Smooth muscle cell of the brain vasculature (primary cell): ENCODE results near the gene IFIT2.
"Not testable (repeated sequence)": the region's sequence is repeated elsewhere in the genome, so short reads cannot be mapped to it uniquely, and the experiment has no call there.

Experiments used
- DNase-seq: peaks from one replicate; pipeline ENCODE4 v3.0.0-alpha.2; 2012; ENCODE audit warnings: low read depth, low spot score

The IFIT2 gene

GRCh38 chr10:89342206-89342958 lies 40.5 kb downstream of the IFIT2 start:
- DNase-seq: peak; percentile 74

GRCh38 chr10:89343089-89343767 lies 41.4 kb downstream of the IFIT2 start:
- DNase-seq: no peak

- DNase-seq: no peak
These were observed 42.3 kb downstream of the IFIT2 start for GRCh38 chr10:89344156-89344555.

- no peak for DNase-seq
These were observed 43.6 kb downstream of the IFIT2 start for GRCh38 chr10:89345367-89346000.

- DNase-seq: no peak
These were observed 44.8 kb downstream of the IFIT2 start for GRCh38 chr10:89346405-89347254.

GRCh38 chr10:89347701-89348457 lies 46.0 kb downstream of the IFIT2 start:
- DNase-seq: no peak

GRCh38 chr10:89348481-89348880 lies 46.6 kb downstream of the IFIT2 start:
- no peak for DNase-seq

- DNase-seq: no peak
These were observed 47.1 kb downstream of the IFIT2 start for GRCh38 chr10:89348975-89349374.

- DNase-seq: not testable (repeated sequence)
These were observed 48.9 kb downstream of the IFIT2 start for GRCh38 chr10:89350631-89351315.

- DNase-seq: no peak
These were observed 49.5 kb downstream of the IFIT2 start for GRCh38 chr10:89351412-89351779.

GRCh38 chr10:89351780-89352597 lies 50.1 kb downstream of the IFIT2 start:
- no peak for DNase-seq

GRCh38 chr10:89352802-89353201 lies 51.0 kb downstream of the IFIT2 start:
- DNase-seq: no peak

GRCh38 chr10:89355394-89355931 lies 53.6 kb downstream of the IFIT2 start:
- DNase-seq: no peak

- no peak for DNase-seq
These were observed 55.2 kb downstream of the IFIT2 start for GRCh38 chr10:89357096-89357495.

GRCh38 chr10:89357975-89358374 lies 56.1 kb downstream of the IFIT2 start:
- no peak for DNase-seq
